HAP-1 (cell line): ENCODE data around the gene TRAPPC2L.
"Not testable (repeated sequence)": the region's sequence is repeated elsewhere in the genome, so short reads cannot be mapped to it uniquely, and the experiment has no call there.

ENCODE experiments used
- DNase-seq, 2 experiments: peaks; one replicate each; pipeline ENCODE4 v3.0.0-alpha.2; 2016 to 2020; ENCODE audit warnings: low spot score in 2 of 2
- H3K27me3 ChIP-seq: fragments of 250-450 bp; sonication (Bioruptor Pico); 2 replicates; pipeline ENCODE4 v1.5.1; 2020; ENCODE audit warnings: low read depth, mild to moderate bottlenecking, moderate library complexity
- H3K36me3 ChIP-seq: fragments of 250-450 bp; sonication (Bioruptor Pico); replicated peaks from 2 replicates; pipeline ENCODE4 v1.5.1; 2020; ENCODE audit warnings: mild to moderate bottlenecking
- H3K4me1 ChIP-seq: fragments of 250-450 bp; sonication (Bioruptor Pico); 2 replicates; pipeline ENCODE4 v1.5.1; 2020; ENCODE audit warnings: mild to moderate bottlenecking
- H3K4me3 ChIP-seq: fragments of 250-450 bp; sonication (Bioruptor Pico); 2 replicates; pipeline ENCODE4 v1.5.1; 2020; ENCODE audit warnings: mild to moderate bottlenecking, moderate library complexity
- H3K9me3 ChIP-seq: fragments of 250-450 bp; sonication (Bioruptor Pico); 2 replicates; pipeline ENCODE4 v1.5.1; 2020; ENCODE audit warnings: mild to moderate bottlenecking, moderate library complexity
- in situ Hi-C: fragments of 300-500 bp; cut with MboI; formaldehyde crosslinking; loops from 3 replicates; pipeline ENCODE4 v1.14.3; 2020; ENCODE audit warnings: low sequenced_read_pairs, inconsistent platforms, mixed read lengths

The TRAPPC2L gene

DNA sequence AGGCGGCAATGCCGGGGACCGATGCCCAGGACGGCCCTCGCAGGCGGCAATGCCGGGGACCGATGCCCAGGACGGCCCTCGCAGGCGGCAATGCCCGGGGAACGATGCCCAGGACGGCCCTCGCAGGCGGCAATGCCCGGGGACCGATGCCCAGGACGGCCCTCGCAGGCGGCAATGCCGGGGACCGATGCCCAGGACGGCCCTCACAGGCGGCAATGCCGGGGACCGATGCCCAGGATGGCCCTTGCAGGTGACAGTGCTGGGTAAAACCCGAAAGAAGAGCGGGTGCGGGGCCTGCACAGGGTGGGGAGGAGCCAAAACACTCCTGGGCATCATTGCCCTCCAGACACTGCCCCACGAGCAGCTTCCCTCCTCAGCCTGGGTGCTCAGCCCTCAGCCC lies 33.3 kb upstream of the TRAPPC2L start:
- H3K27me3 ChIP-seq, DNase-seq, H3K4me1 ChIP-seq, H3K9me3 ChIP-seq, H3K4me3 ChIP-seq, H3K36me3 ChIP-seq: not testable (repeated sequence)
- in situ Hi-C loops: loop anchor here (25.0 kb wide), 1 partner anchor 739 kb away; the partner anchor contains the start of gene RPL13

DNA sequence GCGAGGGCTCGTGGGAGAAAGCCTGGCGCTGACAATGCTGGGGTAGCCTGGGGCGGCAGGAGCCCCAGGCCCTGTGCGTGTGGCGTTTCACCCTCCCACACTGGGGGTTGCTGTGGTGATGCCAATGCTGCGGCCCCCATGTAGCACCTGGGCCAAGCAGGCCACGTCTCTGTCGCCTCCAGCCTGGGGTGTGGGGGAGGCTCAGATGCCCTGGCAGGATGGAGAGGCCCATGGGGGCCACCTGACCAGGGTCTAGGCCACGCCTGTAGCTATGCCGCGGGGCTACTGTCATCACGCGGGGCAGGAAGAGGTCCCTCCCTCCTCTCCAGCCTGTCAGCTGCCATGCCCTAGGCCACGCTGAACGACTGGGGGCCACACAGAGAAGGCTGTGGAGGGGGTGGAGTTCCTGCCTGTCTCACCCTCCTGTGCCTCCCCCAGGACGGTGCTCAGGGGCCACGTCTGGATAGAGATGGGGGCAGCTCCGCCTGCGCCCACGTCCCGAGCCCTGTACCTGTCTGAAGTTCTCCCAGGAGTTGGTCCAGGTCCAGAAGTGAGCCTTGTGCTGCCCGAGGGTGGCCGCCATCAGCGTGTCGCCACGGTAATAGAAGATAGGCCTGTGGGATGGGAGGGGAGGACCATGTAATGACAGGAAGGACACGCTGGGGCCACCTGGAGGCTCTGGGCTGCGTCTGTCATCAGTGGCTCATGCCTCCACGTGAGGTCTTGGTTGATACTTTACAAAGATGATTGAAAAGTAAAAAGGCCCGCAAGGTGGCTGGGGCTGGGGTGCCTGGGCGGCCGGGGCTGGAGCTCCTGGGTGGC lies 32.5 kb upstream of the TRAPPC2L start:
- Histone ChIP-seq H3K4me3 (no peak overlapping the region), H3K4me1 (no peaks in the 10 kb centered on the region), H3K36me3 (no peaks in the 10 kb centered on the region), H3K27me3 (no peaks in the 10 kb centered on the region), H3K9me3 (no peaks in the 10 kb centered on the region)
- DNase-seq: no peak
- in situ Hi-C loops: loop anchor here (25.0 kb wide), 1 partner anchor 738 kb away; the partner anchor contains the start of gene RPL13

DNA sequence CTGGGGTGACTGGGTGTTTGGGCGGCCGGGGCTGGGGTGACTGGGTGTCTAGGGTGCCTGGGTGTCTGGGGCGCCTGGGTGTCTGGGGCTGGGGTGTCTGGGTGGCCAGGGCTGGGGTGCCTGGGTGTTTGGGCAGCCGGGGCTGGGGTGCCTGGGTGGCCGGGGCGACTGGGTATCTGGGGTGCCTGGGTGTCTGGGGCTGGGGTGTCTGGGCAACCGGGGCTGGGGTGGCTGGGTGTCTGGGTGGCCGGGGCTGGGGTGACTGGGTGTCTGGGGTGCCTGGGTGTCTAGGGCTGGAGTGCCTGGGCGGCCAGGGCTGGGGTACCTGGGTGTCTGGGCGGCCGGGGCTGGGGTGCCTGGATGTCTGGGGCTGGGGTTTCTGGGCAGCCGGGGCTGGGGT lies 31.8 kb upstream of the TRAPPC2L start:
- Histone ChIP-seq H3K36me3 (no peaks in the 10 kb centered on the region), H3K9me3 (no peaks in the 10 kb centered on the region), H3K4me1 (no peaks in the 10 kb centered on the region), H3K27me3 (no peaks in the 10 kb centered on the region), H3K4me3 (no peak overlapping the region)
- no peak for DNase-seq
- in situ Hi-C loops: no loop called here

DNA sequence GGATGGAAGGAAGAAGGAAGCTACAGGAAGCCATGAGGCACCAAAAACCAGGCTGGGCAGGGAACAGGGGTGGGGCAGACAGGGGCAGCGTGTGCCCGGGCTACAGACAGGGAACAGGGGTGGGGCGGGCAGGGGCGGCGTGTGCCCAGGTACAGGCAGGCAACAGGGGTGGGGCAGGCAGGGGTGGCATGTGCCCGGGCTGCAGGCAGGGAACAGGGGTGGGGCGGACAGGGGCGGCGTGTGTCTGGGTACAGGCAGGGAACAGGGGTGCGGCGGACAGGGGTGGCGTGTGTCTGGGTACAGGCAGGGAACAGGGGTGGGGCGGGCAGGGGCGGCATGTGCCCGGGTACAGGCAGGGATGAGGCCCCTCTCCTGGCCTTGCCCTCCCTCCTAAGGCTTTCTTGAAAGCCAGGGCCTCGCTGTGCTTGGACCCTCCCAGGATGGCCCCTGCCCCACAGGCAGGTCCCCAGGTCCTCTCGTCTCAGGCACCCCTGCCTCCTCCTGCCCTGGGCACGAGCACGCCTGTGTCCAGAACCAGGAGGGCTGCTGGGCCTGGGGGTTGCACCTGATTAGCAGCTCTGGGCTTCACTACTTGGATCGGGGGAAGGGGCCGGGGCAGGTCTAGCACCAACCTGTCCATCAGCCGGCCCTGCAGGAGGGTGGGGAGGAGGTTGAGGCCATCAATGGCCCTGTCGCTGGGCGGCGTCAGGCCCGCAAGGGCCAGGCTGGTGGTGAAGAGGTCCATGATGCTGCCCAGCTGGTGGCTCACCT lies 30.7 kb upstream of the TRAPPC2L start:
- no peaks in the 10 kb centered on the region for H3K9me3 ChIP-seq
- H3K4me1 ChIP-seq: no peaks in the 10 kb centered on the region
- DNase-seq: no peak
- no peaks in the 10 kb centered on the region for H3K27me3 ChIP-seq
- no peak overlapping the region for H3K4me3 ChIP-seq
- in situ Hi-C loops: no loop called here
- H3K36me3 ChIP-seq: no peaks in the 10 kb centered on the region

DNA sequence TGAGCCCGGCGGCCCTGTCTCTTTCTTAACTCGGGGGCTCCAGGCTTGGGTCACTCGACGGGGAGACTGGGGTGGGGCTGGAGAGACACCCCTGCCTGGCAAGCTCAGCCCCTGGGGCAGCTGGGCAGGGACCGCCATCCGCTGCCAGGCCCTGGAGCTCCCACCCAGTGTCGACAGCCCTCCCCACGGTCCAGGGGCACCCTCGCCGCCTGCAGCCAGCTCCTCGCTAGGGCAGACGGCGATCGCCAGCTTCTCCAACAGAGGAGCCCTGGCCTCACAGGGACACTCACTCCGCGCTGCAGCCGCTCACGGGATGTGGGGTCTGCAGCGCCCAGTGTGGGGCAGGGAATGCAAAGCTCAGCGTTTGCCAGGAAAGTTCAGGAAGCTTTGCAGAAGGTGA lies 29.2 kb upstream of the TRAPPC2L start:
- Histone ChIP-seq H3K4me3 (no peak overlapping the region), H3K36me3 (no peaks in the 10 kb centered on the region), H3K9me3 (no peaks in the 10 kb centered on the region), H3K4me1 (no peaks in the 10 kb centered on the region), H3K27me3 (no peaks in the 10 kb centered on the region)
- no peak for DNase-seq
- in situ Hi-C loops: no loop called here

DNA sequence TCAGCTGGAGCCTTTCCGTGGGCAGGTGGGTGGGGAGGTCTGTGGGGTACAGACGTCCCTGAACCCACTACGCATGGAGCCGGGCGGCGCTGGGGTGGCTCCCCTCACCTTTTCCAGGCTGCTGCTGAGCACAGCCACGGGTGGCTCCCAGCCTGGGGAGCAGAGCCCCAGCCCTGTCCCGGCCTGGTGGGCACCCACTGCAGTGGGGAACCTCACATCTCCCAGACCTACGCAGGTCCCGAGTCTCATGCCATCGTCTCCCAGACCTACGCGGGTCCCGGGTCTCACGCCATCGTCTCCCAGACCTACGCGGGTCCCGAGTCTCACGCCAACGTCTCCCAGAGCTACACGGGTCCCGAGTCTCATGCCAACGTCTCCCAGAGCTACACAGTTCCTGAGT lies 28.2 kb upstream of the TRAPPC2L start:
- H3K36me3 ChIP-seq: no peaks in the 10 kb centered on the region
- in situ Hi-C loops: no loop called here
- H3K4me1 ChIP-seq: no peaks in the 10 kb centered on the region
- H3K27me3 ChIP-seq: no peaks in the 10 kb centered on the region
- H3K9me3 ChIP-seq: no peaks in the 10 kb centered on the region
- DNase-seq: no peak
- H3K4me3 ChIP-seq: no peak overlapping the region

DNA sequence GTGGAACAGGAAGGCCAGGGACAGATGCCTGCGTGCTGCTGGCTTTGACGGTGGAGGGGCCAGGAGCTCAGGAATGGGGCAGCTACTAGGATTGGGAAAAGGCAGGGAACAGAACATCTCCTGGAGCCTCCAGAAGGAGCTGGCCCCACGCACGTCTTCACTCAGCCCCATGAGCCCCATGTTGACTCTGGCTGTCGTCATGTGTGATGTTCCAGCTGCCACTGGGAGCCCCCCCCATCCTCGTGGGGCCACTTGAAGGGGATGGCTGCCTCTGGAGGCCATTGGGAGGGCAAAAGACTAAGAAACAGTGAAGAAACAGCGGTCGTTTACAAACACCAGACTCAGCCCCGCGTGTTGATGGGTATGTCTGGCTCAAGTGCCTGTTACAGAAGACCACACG lies 26.7 kb upstream of the TRAPPC2L start:
- H3K9me3 ChIP-seq: no peaks in the 10 kb centered on the region
- no peaks in the 10 kb centered on the region for H3K27me3 ChIP-seq
- H3K36me3 ChIP-seq: no peaks in the 10 kb centered on the region
- H3K4me1 ChIP-seq: no peaks in the 10 kb centered on the region
- no peak for DNase-seq
- H3K4me3 ChIP-seq: no peak overlapping the region
- in situ Hi-C loops: no loop called here

DNA sequence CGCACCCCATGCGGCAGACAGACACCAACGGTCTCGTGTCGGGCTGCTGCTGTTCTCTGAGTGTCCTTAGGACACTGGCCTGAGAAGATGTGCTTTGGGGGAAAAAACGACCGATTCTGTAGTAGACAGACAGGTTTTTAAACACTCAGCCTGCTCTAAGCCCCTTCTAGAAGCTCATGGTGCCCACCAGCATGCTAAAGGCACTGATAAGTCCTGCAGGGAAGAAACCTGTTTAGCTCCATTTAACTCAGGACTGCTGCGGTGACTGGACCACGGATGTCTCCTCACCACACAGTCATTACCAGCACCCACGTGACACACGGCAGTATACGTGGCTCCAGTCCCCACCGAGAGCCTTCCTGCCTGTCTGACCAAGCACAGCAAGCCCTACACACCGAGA lies 26.1 kb upstream of the TRAPPC2L start:
- Histone ChIP-seq H3K4me3 (no peak overlapping the region), H3K9me3 (no peaks in the 10 kb centered on the region), H3K36me3 (no peaks in the 10 kb centered on the region), H3K4me1 (no peaks in the 10 kb centered on the region), H3K27me3 (no peaks in the 10 kb centered on the region)
- no peak for DNase-seq
- in situ Hi-C loops: no loop called here

DNA sequence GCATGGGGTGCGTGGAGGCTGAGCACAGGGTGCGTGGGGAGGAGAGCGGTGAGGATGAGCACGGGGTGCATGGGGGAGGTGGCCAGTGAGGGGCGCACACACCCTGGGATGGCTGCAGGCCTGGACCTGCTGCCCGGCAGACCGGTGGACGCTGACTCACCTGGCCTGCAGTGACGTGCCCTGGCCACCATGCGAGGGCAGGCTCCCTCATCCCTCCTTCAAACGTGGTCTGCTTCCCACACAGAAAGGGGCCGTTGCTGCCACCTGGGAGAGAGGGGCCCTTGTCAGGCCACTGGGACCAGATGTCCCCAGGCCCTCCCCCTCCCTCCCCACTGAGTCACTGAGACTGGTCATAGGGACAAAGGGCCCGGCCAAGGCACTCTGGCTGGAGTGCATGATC lies 25.1 kb upstream of the TRAPPC2L start:
- no peak for DNase-seq

DNA sequence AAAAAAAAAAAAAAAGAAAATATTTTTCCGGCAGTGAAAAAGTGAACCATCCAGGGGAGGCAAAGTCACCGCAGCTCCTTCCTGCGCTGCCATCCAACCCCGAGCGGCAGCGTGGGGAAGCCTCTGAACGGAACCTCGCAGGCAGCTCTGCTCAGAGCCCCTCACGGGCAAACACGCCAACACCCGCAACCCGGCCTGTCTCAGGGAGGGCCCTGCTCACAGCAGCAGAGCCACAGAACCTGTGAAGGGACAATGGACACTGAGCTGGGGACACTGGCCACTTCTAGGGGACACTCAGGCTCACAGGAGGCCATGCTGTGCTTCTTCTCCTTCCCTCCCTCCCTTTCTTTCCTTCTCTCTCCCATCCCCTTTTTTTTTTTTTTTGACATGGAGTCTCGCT lies 23.8 kb upstream of the TRAPPC2L start:
- no peaks in the 10 kb centered on the region for H3K27me3 ChIP-seq
- no peaks in the 10 kb centered on the region for H3K4me1 ChIP-seq
- in situ Hi-C loops: no loop called here
- DNase-seq: no peak
- no peak overlapping the region for H3K4me3 ChIP-seq
- no peaks in the 10 kb centered on the region for H3K9me3 ChIP-seq
- H3K36me3 ChIP-seq: no peaks in the 10 kb centered on the region

More for the DNA sequence above, 25.1 kb upstream of the TRAPPC2L start:
- Histone ChIP-seq H3K4me3 (no peak overlapping the region), H3K4me1 (no peaks in the 10 kb centered on the region), H3K9me3 (no peaks in the 10 kb centered on the region), H3K36me3 (no peaks in the 10 kb centered on the region), H3K27me3 (no peaks in the 10 kb centered on the region)
- in situ Hi-C loops: no loop called here

DNA sequence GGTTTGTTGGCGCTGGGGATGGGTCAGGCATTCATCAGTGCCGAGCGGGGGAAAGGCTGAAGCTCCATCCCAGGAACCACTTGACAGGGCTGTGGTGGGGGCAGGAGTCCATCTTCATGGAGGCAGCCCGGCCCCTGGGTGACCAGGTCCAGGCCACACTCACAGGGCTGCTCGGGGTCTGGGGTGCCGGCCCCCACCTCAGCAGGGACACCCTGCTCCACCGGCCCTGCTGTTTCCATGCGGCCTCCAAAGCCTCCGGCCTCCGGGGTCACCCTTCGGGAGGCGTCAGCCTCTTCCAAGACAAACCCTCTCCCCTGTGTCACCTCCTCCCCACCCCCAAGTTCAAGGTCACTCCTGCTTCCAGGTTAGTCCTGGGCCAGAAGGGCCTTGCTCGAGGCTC lies 22.3 kb upstream of the TRAPPC2L start:
- Histone ChIP-seq H3K4me1 (no peaks in the 10 kb centered on the region), H3K27me3 (no peaks in the 10 kb centered on the region), H3K36me3 (no peaks in the 10 kb centered on the region), H3K9me3 (no peaks in the 10 kb centered on the region), H3K4me3 (no peak overlapping the region)
- no peak for DNase-seq
- in situ Hi-C loops: no loop called here

DNA sequence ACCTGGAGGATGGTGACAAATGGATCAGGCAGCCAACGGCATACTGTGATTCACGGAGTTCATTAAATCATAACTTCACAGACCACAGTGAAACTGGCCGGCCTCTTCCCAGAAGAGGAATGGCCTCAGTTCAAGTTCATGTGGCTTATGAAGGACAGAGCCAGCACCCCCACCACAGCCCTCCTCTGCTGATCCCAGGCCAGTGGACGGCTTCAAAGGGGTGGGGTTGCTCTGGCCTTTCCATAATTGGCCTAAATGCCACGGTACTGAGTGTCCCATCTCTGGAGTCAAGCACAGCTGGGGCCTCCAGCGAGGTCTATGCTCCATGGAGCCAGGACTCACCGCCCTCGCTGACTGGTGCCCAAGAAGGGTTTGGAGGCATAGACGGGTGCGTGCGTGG lies 21.5 kb upstream of the TRAPPC2L start:
- in situ Hi-C loops: no loop called here
- DNase-seq: no peak
- Histone ChIP-seq H3K27me3 (no peaks in the 10 kb centered on the region), H3K4me1 (no peaks in the 10 kb centered on the region), H3K4me3 (no peak overlapping the region), H3K9me3 (no peaks in the 10 kb centered on the region), H3K36me3 (no peaks in the 10 kb centered on the region)

DNA sequence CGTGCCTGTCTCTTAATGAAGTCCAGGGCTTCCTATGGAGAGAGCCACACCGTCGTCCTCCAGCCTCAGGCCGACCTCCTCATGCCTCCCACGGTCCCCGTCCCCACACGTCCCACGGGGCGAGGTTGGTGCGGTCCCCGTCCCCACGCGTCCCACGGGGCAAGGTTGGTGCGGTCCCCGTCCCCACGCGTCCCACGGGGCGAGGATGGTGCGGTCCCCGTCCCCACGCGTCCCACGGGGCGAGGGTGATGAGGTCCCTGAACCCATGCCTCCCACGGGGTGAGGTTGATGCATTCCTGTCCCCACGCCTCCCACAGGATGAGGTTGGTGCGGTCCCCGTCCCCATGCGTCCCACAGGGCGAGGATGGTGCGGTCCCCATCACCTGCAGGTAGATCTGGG lies 21.1 kb upstream of the TRAPPC2L start:
- H3K9me3 ChIP-seq: no peaks in the 10 kb centered on the region
- no peak overlapping the region for H3K4me3 ChIP-seq
- H3K36me3 ChIP-seq: no peaks in the 10 kb centered on the region
- H3K27me3 ChIP-seq: no peaks in the 10 kb centered on the region
- no peak for DNase-seq
- H3K4me1 ChIP-seq: no peaks in the 10 kb centered on the region
- in situ Hi-C loops: no loop called here

DNA sequence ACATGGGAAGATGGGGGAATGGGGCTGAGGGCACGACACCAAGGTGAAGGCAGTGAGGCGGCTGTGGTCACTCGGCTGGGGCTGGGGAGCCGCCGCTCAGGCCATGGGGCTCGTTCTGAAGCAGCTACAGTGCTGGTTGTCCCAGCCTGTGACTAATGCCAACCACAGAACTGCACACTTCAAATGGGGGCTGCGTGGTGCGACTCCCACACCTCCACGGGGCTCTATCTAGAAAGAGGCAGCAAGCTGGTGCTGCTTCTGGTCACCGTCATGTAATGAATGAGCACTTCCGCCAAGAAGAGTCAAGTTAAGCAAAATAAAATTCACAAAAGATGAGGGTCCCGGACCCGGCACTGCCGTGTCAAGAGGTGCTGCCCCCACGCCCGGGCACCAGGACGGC lies 20.1 kb upstream of the TRAPPC2L start:
- Histone ChIP-seq H3K36me3 (no peaks in the 10 kb centered on the region), H3K27me3 (no peaks in the 10 kb centered on the region), H3K4me1 (no peaks in the 10 kb centered on the region), H3K9me3 (no peaks in the 10 kb centered on the region), H3K4me3 (no peak overlapping the region)
- no peak for DNase-seq
- in situ Hi-C loops: no loop called here
